Measurements from ENCODE around the gene ATG9B.

The ATG9B gene

DNA sequence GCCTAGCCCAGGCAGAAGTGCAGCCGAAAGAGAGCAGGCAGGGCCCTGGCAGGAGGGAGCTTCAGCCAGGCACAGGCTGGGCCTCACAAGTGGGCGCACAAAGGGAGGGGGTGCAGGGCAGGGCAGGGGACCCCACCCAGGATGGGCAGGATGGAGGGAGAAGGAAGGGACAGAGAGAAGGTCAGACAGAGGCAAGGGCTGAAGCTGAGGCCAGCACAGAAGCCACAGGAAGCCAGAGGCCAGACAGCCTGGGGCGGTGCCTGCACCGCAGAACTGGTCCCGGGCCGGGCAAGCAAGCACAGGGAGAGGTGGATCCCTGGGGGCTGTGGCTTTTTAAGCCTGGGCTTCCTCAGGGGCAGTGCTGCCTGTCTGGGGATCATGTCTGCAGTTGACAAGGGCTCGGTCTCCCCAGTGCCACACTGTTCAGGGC is 16.8 kb downstream of the ATG9B start:
- TF ChIP-seq CTCF (IDR thresholded peaks at IDR 0.05; ENCODE audit: low read depth, low read length), result no peak
- H3K9me3 ChIP-seq (ENCODE audit: severe bottlenecking), result no peaks in the 10 kb centered on the region
- no peak overlapping the region for H3K4me3 ChIP-seq (ENCODE audit: low read depth, low read length)
- no peaks in the 10 kb centered on the region for H3K36me3 ChIP-seq
- H3K27ac ChIP-seq, result no peak overlapping the region
- H3K27me3 ChIP-seq (ENCODE audit: insufficient read depth, low read depth, severe bottlenecking), result no peaks in the 10 kb centered on the region
- no peak for DNase-seq

DNA sequence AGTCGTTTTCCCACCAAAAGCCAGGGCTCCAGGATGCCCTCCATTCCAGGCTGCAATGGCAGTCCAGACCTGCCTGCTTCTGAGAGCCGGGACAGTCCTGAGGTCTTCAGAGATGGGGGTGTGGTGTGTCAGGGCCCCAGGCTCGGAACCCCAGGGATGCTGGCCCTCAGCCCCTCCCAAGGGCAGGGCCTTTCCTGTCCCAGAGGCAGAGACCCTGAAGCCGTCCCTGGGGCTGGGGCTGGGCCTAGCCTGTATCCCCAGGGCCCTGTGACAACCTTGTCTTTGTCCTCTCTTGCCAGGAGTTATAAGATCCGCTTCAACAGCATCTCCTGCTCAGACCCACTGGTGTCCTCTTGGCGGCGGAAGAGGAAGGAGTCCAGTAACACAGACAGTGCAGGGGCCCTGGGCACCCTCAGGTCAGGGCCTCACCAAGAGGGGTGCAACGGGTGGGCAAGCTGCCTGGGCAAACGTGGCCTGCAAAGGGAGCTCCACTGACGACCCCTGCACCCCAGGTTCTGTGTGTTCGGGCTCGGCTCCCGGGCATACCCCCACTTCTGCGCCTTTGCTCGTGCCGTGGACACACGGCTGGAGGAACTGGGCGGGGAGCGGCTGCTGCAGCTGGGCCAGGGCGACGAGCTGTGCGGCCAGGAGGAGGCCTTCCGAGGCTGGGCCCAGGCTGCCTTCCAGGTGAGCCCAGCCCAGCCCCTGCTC is 17.5 kb downstream of the ATG9B start:
- DNase-seq, result no peak
- TF ChIP-seq CTCF (IDR thresholded peaks at IDR 0.05; ENCODE audit: low read depth, low read length), result no peak
- H3K27ac ChIP-seq, result no peak overlapping the region

GRCh38 chr7:151005566-151005965 is 18.7 kb downstream of the ATG9B start:
- Histone ChIP-seq H3K4me3 (ENCODE audit: low read depth, low read length) (no peak overlapping the region), H3K36me3 (no peaks in the 10 kb centered on the region), H3K27ac (no peak overlapping the region), H3K9me3 (ENCODE audit: severe bottlenecking) (no peaks in the 10 kb centered on the region), H3K27me3 (ENCODE audit: insufficient read depth, low read depth, severe bottlenecking) (no peaks in the 10 kb centered on the region)
- DNase-seq, result no peak
- TF ChIP-seq CTCF (IDR thresholded peaks at IDR 0.05; ENCODE audit: low read depth, low read length), result no peak

More for the DNA sequence above, 17.5 kb downstream of the ATG9B start:
- Histone ChIP-seq H3K4me3 (ENCODE audit: low read depth, low read length) (no peak overlapping the region), H3K36me3 (no peaks in the 10 kb centered on the region), H3K9me3 (ENCODE audit: severe bottlenecking) (no peaks in the 10 kb centered on the region), H3K27me3 (ENCODE audit: insufficient read depth, low read depth, severe bottlenecking) (no peaks in the 10 kb centered on the region)

- no peak overlapping the region for H3K27ac ChIP-seq
- no peak for DNase-seq
- no peaks in the 10 kb centered on the region for H3K36me3 ChIP-seq
- H3K9me3 ChIP-seq (ENCODE audit: severe bottlenecking), result no peaks in the 10 kb centered on the region
- TF ChIP-seq CTCF (IDR thresholded peaks at IDR 0.05; ENCODE audit: low read depth, low read length), result no peak
- no peaks in the 10 kb centered on the region for H3K27me3 ChIP-seq (ENCODE audit: insufficient read depth, low read depth, severe bottlenecking)
- H3K4me3 ChIP-seq (ENCODE audit: low read depth, low read length), result no peak overlapping the region
Measured at GRCh38 chr7:151003572-151003971, 20.7 kb downstream of the ATG9B start.

GRCh38 chr7:151001546-151001945 is 22.7 kb downstream of the ATG9B start:
- H3K9me3 ChIP-seq (ENCODE audit: severe bottlenecking), result no peaks in the 10 kb centered on the region
- no peaks in the 10 kb centered on the region for H3K27me3 ChIP-seq (ENCODE audit: insufficient read depth, low read depth, severe bottlenecking)
- no peak for TF ChIP-seq CTCF (IDR thresholded peaks at IDR 0.05; ENCODE audit: low read depth, low read length)
- no peak overlapping the region for H3K27ac ChIP-seq
- no peak for DNase-seq
- H3K4me3 ChIP-seq (ENCODE audit: low read depth, low read length), result no peak overlapping the region
- no peaks in the 10 kb centered on the region for H3K36me3 ChIP-seq

Data from WERI-Rb-1 (cell line).